Suprapubic skin (tissue), 4 donors: ENCODE data around the gene ALDH1L1. TPM values are rescaled to one million over a fixed set of nuclear protein-coding genes. Genes with fewer than 3 reads are reported as not detected.

Source experiments
- DNase-seq, 2 donors: peaks; one replicate each; pipeline ENCODE4 v3.0.0-alpha.2; 2019; ENCODE audit warnings: low spot score in 2 of 2
- H3K27ac ChIP-seq: fragments of 200-600 bp; sonication (generic); one replicate; pipeline ENCODE4 v1.5.1; 2019
- H3K27me3 ChIP-seq: fragments of 200-600 bp; sonication (generic); one replicate; pipeline ENCODE4 v1.5.1; 2019
- H3K36me3 ChIP-seq: fragments of 200-600 bp; sonication (generic); one replicate; pipeline ENCODE4 v1.5.1; 2019
- H3K4me1 ChIP-seq: fragments of 200-600 bp; sonication (generic); one replicate; pipeline ENCODE4 v1.5.1; 2019
- H3K4me3 ChIP-seq: fragments of 200-600 bp; sonication (generic); one replicate; pipeline ENCODE4 v1.5.1; 2019; ENCODE audit warnings: mild to moderate bottlenecking
- H3K9me3 ChIP-seq: fragments of 200-600 bp; sonication (generic); one replicate; pipeline ENCODE4 v1.5.1; 2019
- CTCF ChIP-seq, 2 donors: fragments of 200-600 bp in 1 of 2; fragments of 450-650 bp in 1 of 2; sonication (generic) in 1 of 2; IDR thresholded peaks; one replicate each; pipeline ENCODE4 v1.5.1; 2016 to 2019; ENCODE audit warnings: antibody characterized with exemption in 2 of 2, mild to moderate bottlenecking in 1 of 2, moderate library complexity in 1 of 2
- EP300 ChIP-seq: sonication (generic); formaldehyde crosslinking; IDR thresholded peaks from one replicate; pipeline ENCODE4 v1.6.1; 2017; ENCODE audit warnings: antibody characterized with exemption
- POLR2A ChIP-seq, 2 donors: fragments of 450-650 bp; IDR thresholded peaks; one replicate each; pipeline ENCODE4 v1.6.1; 2017; ENCODE audit warnings: antibody characterized with exemption in 2 of 2, mild to moderate bottlenecking in 2 of 2, moderate library complexity in 2 of 2
- POLR2AphosphoS5 ChIP-seq, 3 donors: sonication (generic); formaldehyde crosslinking; IDR thresholded peaks; one replicate each; pipeline ENCODE4 v1.6.1; 2017; ENCODE audit warnings: antibody characterized with exemption in 3 of 3
- WGBS: methylation state at CpG from one replicate; pipeline ENCODE4 v1.1.5; 2018; 5-methylcytosine and 5-hydroxymethylcytosine counted together
- total RNA-seq, 4 donors: library from RNA; depleted of rRNA; stranded (reverse); fragments of >200 nt; gene quantifications; one replicate each; pipeline ENCODE4 v1.1.0, GENCODE V29; 2016

Gene ALDH1L1
- total RNA-seq, 4 donors from 2014 or later: 5.1 to 8.5 (median 7.4) TPM

GRCh38 chr3:126181398-126181725 is 976 bp upstream of the ALDH1L1 start:
- 30% methylated on average over 1 of the region's 1 CpG for WGBS
- Histone ChIP-seq H3K36me3 (no peaks in the 10 kb centered on the region), H3K27ac (no peak overlapping the region), H3K4me3 (peak overlapping the region; percentile 53), H3K4me1 (peaks cover 23% of the 10 kb centered on the region), H3K9me3 (no peaks in the 10 kb centered on the region), H3K27me3 (peaks cover 36% of the 10 kb centered on the region)
- TF ChIP-seq POLR2AphosphoS5 (IDR thresholded peaks at IDR 0.05) (no peak), POLR2A (IDR thresholded peaks at IDR 0.05) (no peak), CTCF (IDR thresholded peaks at IDR 0.05) (no peak), EP300 (no peak)
- no peak for DNase-seq

DNA sequence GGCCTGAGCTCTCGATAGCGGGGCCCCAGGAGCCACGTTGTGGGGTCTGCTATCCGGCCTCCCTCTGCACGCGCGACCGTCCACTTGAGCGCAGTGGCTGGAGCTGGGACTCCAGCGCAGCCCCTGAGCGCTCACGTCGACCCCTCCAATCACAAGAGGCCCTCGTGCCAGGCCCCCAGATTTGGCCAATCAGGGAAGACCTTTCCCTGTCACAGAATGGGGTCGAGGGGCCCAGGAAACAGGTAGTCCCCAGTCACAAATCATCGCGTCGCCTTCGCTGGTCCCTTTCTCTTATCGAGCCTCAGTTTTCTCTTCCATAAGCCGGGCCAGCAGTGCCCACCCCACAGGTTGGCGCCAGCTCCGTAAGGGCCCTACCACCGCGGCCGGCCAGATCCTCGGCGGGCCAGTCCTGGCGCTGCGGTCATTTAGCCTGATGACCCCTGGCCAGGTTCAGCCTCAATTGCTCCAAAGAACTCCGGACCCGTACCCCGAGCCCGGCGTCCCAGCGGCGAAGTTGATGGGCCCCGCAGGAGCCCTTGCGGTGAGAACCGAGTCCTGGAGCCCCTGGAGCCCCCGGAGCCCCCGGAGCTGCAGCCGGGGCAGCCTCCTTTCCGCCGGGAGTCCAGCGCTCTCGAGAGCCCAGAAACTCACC is 435 bp downstream of the ALDH1L1 start:
- TF ChIP-seq POLR2AphosphoS5 (IDR thresholded peaks at IDR 0.05) (no peak), POLR2A (IDR thresholded peaks at IDR 0.05) (no peak), EP300 (no peak), CTCF (IDR thresholded peaks at IDR 0.05) (no peak)
- no peaks in the 10 kb centered on the region for H3K36me3 ChIP-seq
- peak overlapping the region; percentile 53 for H3K4me3 ChIP-seq
- H3K27ac ChIP-seq: peak overlapping the region; percentile 45
- no peak for DNase-seq
- 2% methylated on average over 15 of the region's 47 CpGs for WGBS
- no peaks in the 10 kb centered on the region for H3K9me3 ChIP-seq
- H3K27me3 ChIP-seq: peaks cover 36% of the 10 kb centered on the region
- H3K4me1 ChIP-seq: peaks cover 23% of the 10 kb centered on the region

DNA sequence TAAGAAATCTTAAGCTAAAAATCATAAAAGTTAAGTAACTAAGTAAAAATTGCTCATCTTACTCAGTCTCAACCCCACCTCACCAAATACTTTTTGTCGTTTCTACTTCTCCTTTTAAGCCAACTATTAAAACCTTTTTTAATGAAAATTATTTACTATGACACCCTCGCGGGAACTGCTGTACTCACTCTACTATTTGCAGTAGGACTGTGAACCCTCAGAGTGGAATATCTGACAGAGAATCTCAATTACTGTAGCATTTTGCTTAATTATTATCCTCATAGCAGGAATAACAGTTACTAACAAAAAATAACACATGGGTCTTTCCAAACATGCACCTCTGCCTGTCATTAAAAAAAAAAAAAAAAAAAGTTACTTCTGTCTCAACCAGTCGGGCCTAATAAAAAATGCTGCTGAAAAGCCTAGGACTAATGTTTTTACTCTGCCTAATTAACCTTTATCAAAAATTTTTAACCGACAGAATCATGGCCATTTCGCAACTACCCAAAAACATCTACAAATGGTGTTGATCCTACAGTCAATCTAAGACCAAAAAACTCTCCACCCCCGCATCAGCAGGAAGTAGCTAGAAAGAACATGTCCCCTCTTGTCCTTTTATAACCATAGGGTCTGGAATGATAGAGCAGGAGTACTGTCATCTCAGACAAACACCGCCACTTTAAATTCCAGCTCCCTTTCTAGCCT is 10.2 kb downstream of the ALDH1L1 start:
- Histone ChIP-seq H3K36me3 (no peaks in the 10 kb centered on the region), H3K9me3 (no peaks in the 10 kb centered on the region), H3K27me3 (peaks cover 16% of the 10 kb centered on the region), H3K4me1 (no peaks in the 10 kb centered on the region), H3K27ac (no peak overlapping the region), H3K4me3 (no peak overlapping the region)
- TF ChIP-seq EP300 (no peak), POLR2A (IDR thresholded peaks at IDR 0.05) (no peak), CTCF (IDR thresholded peaks at IDR 0.05) (no peak), POLR2AphosphoS5 (IDR thresholded peaks at IDR 0.05) (no peak)
- 82% methylated on average over 8 of the region's 8 CpGs for WGBS
- DNase-seq: no peak

GRCh38 chr3:126167566-126167965 is 12.8 kb downstream of the ALDH1L1 start:
- Histone ChIP-seq H3K4me1 (no peaks in the 10 kb centered on the region), H3K9me3 (no peaks in the 10 kb centered on the region), H3K36me3 (no peaks in the 10 kb centered on the region), H3K27ac (no peak overlapping the region), H3K27me3 (peaks cover 20% of the 10 kb centered on the region), H3K4me3 (no peak overlapping the region)
- WGBS: 85% methylated on average over 4 of the region's 4 CpGs
- TF ChIP-seq EP300 (no peak), POLR2AphosphoS5 (IDR thresholded peaks at IDR 0.05) (no peak), CTCF (IDR thresholded peaks at IDR 0.05) (no peak), POLR2A (IDR thresholded peaks at IDR 0.05) (no peak)
- no peak for DNase-seq

GRCh38 chr3:126166009-126166408 is 14.4 kb downstream of the ALDH1L1 start:
- Histone ChIP-seq H3K4me1 (no peaks in the 10 kb centered on the region), H3K36me3 (no peaks in the 10 kb centered on the region), H3K27ac (no peak overlapping the region), H3K9me3 (no peaks in the 10 kb centered on the region), H3K4me3 (no peak overlapping the region), H3K27me3 (peaks cover 20% of the 10 kb centered on the region)
- WGBS: 56% methylated on average over 6 of the region's 6 CpGs
- no peak for DNase-seq
- TF ChIP-seq CTCF (IDR thresholded peaks at IDR 0.05) (no peak), POLR2AphosphoS5 (IDR thresholded peaks at IDR 0.05) (no peak), EP300 (no peak), POLR2A (IDR thresholded peaks at IDR 0.05) (no peak)
